Progenitor cell of endocrine pancreas (in vitro differentiated cells): ENCODE results near the gene BCAS3. TPM values are rescaled to one million over a fixed set of nuclear protein-coding genes. Genes with fewer than 3 reads are reported as not detected.
A peak's percentile ranks its signal among the peaks of the same experiment; 100 is the strongest.

ENCODE experiments used
- DNase-seq: peaks from one replicate; pipeline ENCODE4 v3.0.0; 2021; ENCODE audit warnings: low spot score; ENCODE audit not compliant: unreplicated experiment
- H3K27ac Mint-ChIP-seq: 2 replicates; pipeline ENCODE4 v1.8.0; 2021; ENCODE audit warnings: mild to moderate bottlenecking, moderate library complexity, mixed read lengths
- H3K27me3 Mint-ChIP-seq: 2 replicates; pipeline ENCODE4 v1.8.0; 2021; ENCODE audit warnings: mixed read lengths
- H3K36me3 Mint-ChIP-seq: 2 replicates; pipeline ENCODE4 v1.8.0; 2022; ENCODE audit warnings: mixed read lengths; ENCODE audit not compliant: insufficient read depth
- H3K4me1 Mint-ChIP-seq: 2 replicates; pipeline ENCODE4 v1.8.0; 2021; ENCODE audit warnings: low read depth, mixed read lengths
- H3K4me3 Mint-ChIP-seq: 2 replicates; pipeline ENCODE4 v1.8.0; 2021; ENCODE audit warnings: low read depth, mild to moderate bottlenecking, moderate library complexity, mixed read lengths
- H3K9me3 Mint-ChIP-seq: 2 replicates; pipeline ENCODE4 v1.8.0; 2021; ENCODE audit warnings: low read depth, mixed read lengths
- total RNA-seq: library from RNA; stranded (reverse); gene quantifications from 2 replicates; pipeline ENCODE4 v1.2.1, GENCODE V29; 2021
- TF ChIP-seq, protein P1 (sequence below): fragments of 200-600 bp; sonication (generic); IDR thresholded peaks from one replicate; pipeline ENCODE4 v1.5.0; 2021; ENCODE audit warnings: antibody characterized with exemption, mild to moderate bottlenecking; ENCODE audit not compliant: unreplicated experiment

Gene BCAS3
- total RNA-seq, 1 donor from 2014 or later: 36.1 TPM

DNA sequence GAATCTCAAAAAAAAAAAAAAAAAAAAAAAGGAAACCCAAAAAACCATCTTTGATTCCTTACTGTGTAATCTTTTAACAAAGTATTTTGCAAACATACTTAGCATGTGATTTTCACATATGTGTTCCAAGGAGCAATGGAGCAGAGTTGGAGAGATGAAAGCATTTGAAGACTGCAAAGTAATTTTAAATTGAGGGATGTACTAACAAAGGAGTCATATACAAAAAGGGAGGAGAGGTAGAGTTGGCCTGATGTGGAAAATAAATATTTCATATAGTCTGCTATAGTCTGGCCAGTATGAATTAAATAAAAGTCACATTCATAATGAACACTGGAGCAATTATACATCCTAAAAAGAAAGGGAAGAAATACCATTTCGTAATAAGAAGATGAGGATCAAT is 456.2 kb downstream of the BCAS3 start:
- Mint-ChIP-seq H3K4me1 (peaks cover 2% of the 10 kb centered on the region), H3K27ac (no peak overlapping the region)

DNA sequence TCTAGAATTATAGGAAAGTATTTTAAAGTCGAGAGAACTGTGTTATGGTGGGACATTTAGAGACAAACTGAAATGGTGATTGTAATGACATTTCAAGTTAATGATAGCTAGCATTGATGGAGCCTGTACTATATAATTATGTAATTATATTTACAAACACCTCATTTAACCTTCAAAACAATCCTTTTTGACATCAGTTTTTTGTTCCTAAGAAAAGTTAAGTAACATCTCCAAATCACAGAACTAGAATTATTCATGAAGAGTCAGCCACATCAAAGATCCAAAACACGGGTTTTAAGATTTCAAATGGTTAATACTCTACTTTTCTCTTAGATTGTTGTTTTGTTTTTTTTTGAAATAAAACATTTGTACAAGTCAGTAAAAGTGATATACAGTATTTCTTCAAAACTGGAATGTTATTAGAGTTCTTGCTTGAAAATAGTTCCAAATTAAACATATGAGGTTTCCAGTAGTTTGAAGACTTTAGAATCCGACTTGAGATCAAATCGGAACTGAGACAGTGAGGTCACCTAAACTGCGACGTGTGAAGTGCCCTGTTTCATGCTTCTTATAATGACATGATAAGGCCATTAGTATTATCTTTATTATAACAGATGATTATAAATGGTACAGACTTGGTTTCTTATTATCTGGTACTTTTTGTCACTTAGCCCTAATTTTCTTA is 457.0 kb downstream of the BCAS3 start:
- Mint-ChIP-seq H3K4me1 (peaks cover 5% of the 10 kb centered on the region), H3K27me3 (peaks cover 9% of the 10 kb centered on the region), H3K4me3 (no peak overlapping the region), H3K27ac (no peak overlapping the region), H3K9me3 (no peaks in the 10 kb centered on the region), H3K36me3 (no peaks in the 10 kb centered on the region)
- TF ChIP-seq, protein P1, sequence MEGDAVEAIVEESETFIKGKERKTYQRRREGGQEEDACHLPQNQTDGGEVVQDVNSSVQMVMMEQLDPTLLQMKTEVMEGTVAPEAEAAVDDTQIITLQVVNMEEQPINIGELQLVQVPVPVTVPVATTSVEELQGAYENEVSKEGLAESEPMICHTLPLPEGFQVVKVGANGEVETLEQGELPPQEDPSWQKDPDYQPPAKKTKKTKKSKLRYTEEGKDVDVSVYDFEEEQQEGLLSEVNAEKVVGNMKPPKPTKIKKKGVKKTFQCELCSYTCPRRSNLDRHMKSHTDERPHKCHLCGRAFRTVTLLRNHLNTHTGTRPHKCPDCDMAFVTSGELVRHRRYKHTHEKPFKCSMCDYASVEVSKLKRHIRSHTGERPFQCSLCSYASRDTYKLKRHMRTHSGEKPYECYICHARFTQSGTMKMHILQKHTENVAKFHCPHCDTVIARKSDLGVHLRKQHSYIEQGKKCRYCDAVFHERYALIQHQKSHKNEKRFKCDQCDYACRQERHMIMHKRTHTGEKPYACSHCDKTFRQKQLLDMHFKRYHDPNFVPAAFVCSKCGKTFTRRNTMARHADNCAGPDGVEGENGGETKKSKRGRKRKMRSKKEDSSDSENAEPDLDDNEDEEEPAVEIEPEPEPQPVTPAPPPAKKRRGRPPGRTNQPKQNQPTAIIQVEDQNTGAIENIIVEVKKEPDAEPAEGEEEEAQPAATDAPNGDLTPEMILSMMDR: no peak
- DNase-seq: no peak

More for the DNA sequence above, 456.2 kb downstream of the BCAS3 start:
- peaks cover 5% of the 10 kb centered on the region for H3K27me3 Mint-ChIP-seq
- H3K4me3 Mint-ChIP-seq: no peak overlapping the region
- H3K36me3 Mint-ChIP-seq: no peaks in the 10 kb centered on the region
- H3K9me3 Mint-ChIP-seq: no peaks in the 10 kb centered on the region
- DNase-seq: no peak
- TF ChIP-seq, protein P1: no peak

DNA sequence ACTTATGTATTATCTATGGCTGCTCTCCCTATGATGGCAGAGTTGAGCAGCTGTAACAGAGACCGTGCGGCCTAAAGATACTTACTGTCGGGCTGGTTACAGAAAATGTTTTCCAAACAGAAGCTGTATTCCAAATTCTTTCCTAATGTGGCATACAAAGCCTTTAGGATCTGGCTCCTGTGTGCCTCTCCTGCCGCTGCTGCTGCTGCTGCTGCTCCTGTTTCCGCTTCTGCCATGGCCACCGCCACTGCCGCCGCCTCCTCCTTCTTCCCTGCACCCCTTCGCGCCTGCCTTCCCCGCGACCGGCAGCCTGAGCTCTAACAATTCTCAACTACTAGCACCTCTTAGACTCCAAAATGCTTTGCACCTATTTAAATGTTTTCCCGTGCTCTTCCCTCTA is 458.1 kb downstream of the BCAS3 start:
- DNase-seq: no peak
- H3K4me1 Mint-ChIP-seq: peaks cover 10% of the 10 kb centered on the region
- TF ChIP-seq, protein P1: no peak
- peaks cover 9% of the 10 kb centered on the region for H3K27me3 Mint-ChIP-seq
- no peaks in the 10 kb centered on the region for H3K36me3 Mint-ChIP-seq
- H3K9me3 Mint-ChIP-seq: no peaks in the 10 kb centered on the region
- no peak overlapping the region for H3K4me3 Mint-ChIP-seq
- peak overlapping the region; percentile 9 for H3K27ac Mint-ChIP-seq

DNA sequence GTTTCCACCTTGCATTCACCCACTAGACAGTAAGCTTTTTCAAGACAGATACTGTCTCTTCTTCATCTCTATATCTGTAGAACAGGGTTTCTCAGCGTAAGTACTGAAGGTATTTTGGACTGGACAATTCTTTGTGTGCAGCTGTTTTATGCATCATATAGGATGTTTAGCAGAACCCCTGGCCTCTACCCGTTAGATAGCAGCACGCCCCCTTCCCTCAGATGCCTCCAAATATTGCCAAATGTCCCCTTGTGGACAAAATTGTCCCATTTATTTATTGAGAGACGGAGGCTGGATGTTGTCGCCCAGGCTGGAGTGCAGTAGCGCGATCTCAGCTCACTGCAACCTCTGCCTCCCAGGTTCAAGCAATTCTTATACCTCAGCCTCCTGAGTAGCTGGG is 458.6 kb downstream of the BCAS3 start:
- DNase-seq: no peak
- Mint-ChIP-seq H3K36me3 (no peaks in the 10 kb centered on the region), H3K4me3 (no peak overlapping the region), H3K27me3 (peaks cover 9% of the 10 kb centered on the region), H3K4me1 (peaks cover 12% of the 10 kb centered on the region), H3K9me3 (no peaks in the 10 kb centered on the region), H3K27ac (peak overlapping the region; percentile 9)
- TF ChIP-seq, protein P1: no peak

DNA sequence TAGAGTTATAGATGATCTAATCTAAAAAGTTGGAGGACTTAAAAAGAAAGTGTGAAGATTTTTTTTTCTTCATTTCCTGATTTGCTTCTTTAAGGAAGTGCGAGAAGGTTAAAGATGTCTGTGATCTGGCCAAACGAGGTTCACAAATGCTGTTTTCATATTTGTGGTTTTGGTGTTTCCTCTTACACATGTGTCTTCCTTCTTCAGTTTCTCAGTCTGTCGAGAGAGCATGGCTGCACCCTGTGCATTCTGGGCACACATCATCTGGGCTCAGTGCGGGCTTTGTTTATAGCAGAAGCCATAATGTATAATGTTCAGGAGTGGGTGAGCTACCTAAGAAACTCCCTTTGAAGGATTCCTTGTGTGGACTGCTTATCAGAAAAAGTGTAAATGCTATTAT is 461.6 kb downstream of the BCAS3 start:
- DNase-seq: no peak
- H3K27ac Mint-ChIP-seq: no peak overlapping the region
- TF ChIP-seq, protein P1: no peak
- no peak overlapping the region for H3K4me3 Mint-ChIP-seq
- H3K36me3 Mint-ChIP-seq: no peaks in the 10 kb centered on the region
- peaks cover 10% of the 10 kb centered on the region for H3K4me1 Mint-ChIP-seq
- H3K27me3 Mint-ChIP-seq: peaks cover 7% of the 10 kb centered on the region
- H3K9me3 Mint-ChIP-seq: no peaks in the 10 kb centered on the region
